GM12878 (cell line): Measurements from ENCODE around the gene FKBP2. TPM values are rescaled to one million over a fixed set of nuclear protein-coding genes. Genes with fewer than 3 reads are reported as not detected.

Source experiments
- ATAC-seq: fragments of 200-7000 bp; cut with Tn5 transposase; 3 replicates; pipeline ENCODE4 v1.9.1; 2020; ENCODE audit warnings: mild to moderate bottlenecking, moderate library complexity
- BruUV-seq: library from RNA; stranded (reverse); fragments of 400-500 nt; replicated peaks from 2 replicates; lab custom pipeline; 2021; lab: Mats Ljungman, UMichigan
- CTCF ChIA-PET: fragments of 300-600 bp; sonication (Branson Sonifier 250); formaldehyde crosslinking; extraction: SDS; loops from one replicate; lab custom pipeline; 2021; ENCODE audit warnings: inconsistent platforms; lab: Yijun Ruan, JAX
- POLR2A ChIA-PET: fragments of 350-600 bp; formaldehyde crosslinking; extraction: SDS; loops from one replicate; lab custom pipeline; 2021; ENCODE audit warnings: inconsistent platforms; lab: Charles Lee
- RAD21 ChIA-PET: fragments of 300-600 bp; sonication (Branson Sonifier 250); formaldehyde crosslinking; loops from one replicate; lab custom pipeline; 2023; ENCODE audit warnings: antibody characterized with exemption; ENCODE audit not compliant: unreplicated experiment; lab: Charles Lee
- SMC1A ChIA-PET: fragments of 300-600 bp; sonication (Branson Sonifier 250); formaldehyde crosslinking; loops from one replicate; lab custom pipeline; 2023; ENCODE audit not compliant: unreplicated experiment, uncharacterized antibody; lab: Charles Lee
- DNase-seq: peaks from one replicate; pipeline ENCODE4 v3.0.0-alpha.2; 2011; ENCODE audit warnings: low read depth, low spot score
- FAIRE-seq: peaks from 3 replicates; lab custom pipeline; 2011; peaks lifted over from hg19 to GRCh38; lab: Jason Lieb, UNC
- H2AFZ ChIP-seq: 2 replicates; pipeline ENCODE4 v1.6.0; 2011; ENCODE audit warnings: low read depth, low read length, control low read depth; ENCODE audit not compliant: control insufficient read depth
- H3K27ac ChIP-seq: 2 replicates; pipeline ENCODE4 v1.5.1; 2011; ENCODE audit warnings: control low read depth; ENCODE audit not compliant: control insufficient read depth, insufficient read depth
- H3K27me3 ChIP-seq, 2 experiments: replicated peaks in 1 of 2; 2 replicates each; pipeline versions ENCODE4 v1.6.0 to v1.6.1; 2011; ENCODE audit warnings: low read length in 1 of 2; ENCODE audit not compliant: control insufficient read depth in 2 of 2, insufficient read depth in 2 of 2
- H3K36me3 ChIP-seq, 2 experiments: 2 replicates each; pipeline ENCODE4 v1.5.1; 2011; ENCODE audit warnings: low read length in 1 of 2; ENCODE audit not compliant: control insufficient read depth in 2 of 2, insufficient read depth in 2 of 2
- H3K4me1 ChIP-seq: 2 replicates; pipeline ENCODE4 v1.6.1; 2011; ENCODE audit warnings: mild to moderate bottlenecking, low read length, moderate library complexity, mixed read lengths; ENCODE audit not compliant: control insufficient read depth, insufficient read depth
- H3K4me2 ChIP-seq: 2 replicates; pipeline ENCODE4 v1.6.0; 2011; ENCODE audit warnings: control low read depth; ENCODE audit not compliant: control insufficient read depth, insufficient read depth
- H3K4me3 ChIP-seq: fragments of 200-600 bp; sonication (generic); 2 replicates; pipeline ENCODE4 v1.5.1; 2016
- H3K79me2 ChIP-seq: 2 replicates; pipeline ENCODE4 v1.6.0; 2011; ENCODE audit warnings: low read length; ENCODE audit not compliant: control insufficient read depth, insufficient read depth
- H3K9ac ChIP-seq: 2 replicates; pipeline ENCODE4 v1.8.0; 2011; ENCODE audit warnings: low read length, control low read depth, mixed read lengths; ENCODE audit not compliant: control insufficient read depth, insufficient read depth
- H3K9me3 ChIP-seq: replicated peaks from 3 replicates; pipeline ENCODE4 v1.5.1; 2011; ENCODE audit warnings: mild to moderate bottlenecking, low read length; ENCODE audit not compliant: control insufficient read depth, insufficient read depth
- H4K20me1 ChIP-seq: 2 replicates; pipeline ENCODE4 v1.6.0; 2011; ENCODE audit not compliant: control insufficient read depth, insufficient read depth
- BMI1 ChIP-seq: fragments of 450-650 bp; IDR thresholded peaks from 2 replicates; pipeline ENCODE4 v1.6.1; 2016; ENCODE audit warnings: mild to moderate bottlenecking, moderate library complexity, borderline replicate concordance
- CBFB ChIP-seq: IDR thresholded peaks from 2 replicates; pipeline ENCODE4 v1.6.1; 2016; ENCODE audit warnings: antibody characterized with exemption, low read depth
- CREM ChIP-seq: IDR thresholded peaks from 2 replicates; pipeline ENCODE4 v1.6.1; 2014; ENCODE audit warnings: antibody characterized with exemption, low read depth
- GATAD2B ChIP-seq: fragments of 450-650 bp; conservative IDR thresholded peaks from 2 replicates; pipeline ENCODE4 v1.6.1; 2017; ENCODE audit warnings: low read depth, mild to moderate bottlenecking, moderate library complexity
- LARP7 ChIP-seq: fragments of 450-650 bp; IDR thresholded peaks from 2 replicates; pipeline ENCODE4 v1.6.1; 2017; ENCODE audit warnings: mild to moderate bottlenecking
- NKRF ChIP-seq: fragments of 450-650 bp; conservative IDR thresholded peaks from 2 replicates; pipeline ENCODE4 v1.6.1; 2017; ENCODE audit warnings: mild to moderate bottlenecking, moderate library complexity
- RB1 ChIP-seq: fragments of 450-650 bp; formaldehyde crosslinking; IDR thresholded peaks from 2 replicates; pipeline ENCODE4 v1.6.1; 2017; ENCODE audit warnings: mild to moderate bottlenecking, borderline replicate concordance
- STAT3 ChIP-seq: IDR thresholded peaks from 2 replicates; pipeline ENCODE4 v1.6.1; 2011; ENCODE audit warnings: low read depth, low read length, improper control_type of control experiment
- TARDBP ChIP-seq: IDR thresholded peaks from 2 replicates; pipeline ENCODE4 v1.6.1; 2016; ENCODE audit warnings: borderline replicate concordance
- ZBTB11 ChIP-seq: fragments of 450-650 bp; formaldehyde crosslinking; IDR thresholded peaks from 2 replicates; pipeline ENCODE4 v1.5.0; 2022; ENCODE audit warnings: mild to moderate bottlenecking, missing genetic modification characterization
- ZNF217 ChIP-seq: fragments of 450-650 bp; IDR thresholded peaks from 2 replicates; pipeline ENCODE4 v1.6.1; 2017; ENCODE audit warnings: antibody characterized with exemption, mild to moderate bottlenecking
- ZNF274 ChIP-seq: IDR thresholded peaks from one replicate; pipeline ENCODE4 v1.8.0; 2011; ENCODE audit not compliant: insufficient read length, insufficient read depth
- ZNF592 ChIP-seq: fragments of 450-650 bp; IDR thresholded peaks from 2 replicates; pipeline ENCODE4 v1.6.1; 2017; ENCODE audit warnings: mild to moderate bottlenecking, moderate library complexity
- WGBS: methylation state at CpG from one replicate; pipeline ENCODE4 v1.1.6; 2016; ENCODE audit warnings: low lambda C conversion rate; ENCODE audit not compliant: insufficient replicate concordance, insufficient coverage; ENCODE audit errors: missing lambda C conversion rate; 5-methylcytosine and 5-hydroxymethylcytosine counted together
- in situ Hi-C: fragments of 300-500 bp; cut with MboI; formaldehyde crosslinking; loops from 9 replicates; pipeline ENCODE4 v1.14.3; 2018; ENCODE audit warnings: mixed read lengths
- intact Hi-C: fragments of 100-400 bp; cut with micrococcal nuclease; formaldehyde crosslinking; loops from one replicate; pipeline ENCODE4 v1.14.2; 2022; ENCODE audit not compliant: unreplicated experiment
- polyA plus RNA-seq, 11 experiments: library from polyadenylated mRNA; depleted of rRNA in 4 of 11; unstranded in 6 of 11; stranded (reverse) in 5 of 11; fragments of >200 nt; fragmentation: Nextera tagmentation in 4 of 11; fragmentation: Illumina TruSeq in 1 of 11; extraction: Ambion mirVana in 4 of 11; extraction: Trizol in 1 of 11; gene quantifications; 1 replicate in 1 of 11; 2 replicates in 10 of 11; pipeline versions ENCODE4 v1.2.1 to v1.2.3, GENCODE V29; 2011 to 2016; ENCODE audit warnings: inconsistent platforms in 2 of 11, missing spikeins in 2 of 11, low read depth in 1 of 11
- total RNA-seq, 4 experiments: library from RNA; depleted of rRNA in 3 of 4; stranded (reverse); fragments of >200 nt in 3 of 4; fragmentation: Illumina TruSeq in 1 of 4; extraction: Trizol in 1 of 4; gene quantifications; 2 replicates each; pipeline versions ENCODE4 v1.2.1 to v1.2.3, GENCODE V29; 2013 to 2021

The FKBP2 gene
- total and polyA plus RNA-seq, 10 of the 15 experiments (the other 5 are each of a cell fraction or from before 2014, with no cell fraction given), result 1.8 to 99.7 (median 39.5) TPM

DNA sequence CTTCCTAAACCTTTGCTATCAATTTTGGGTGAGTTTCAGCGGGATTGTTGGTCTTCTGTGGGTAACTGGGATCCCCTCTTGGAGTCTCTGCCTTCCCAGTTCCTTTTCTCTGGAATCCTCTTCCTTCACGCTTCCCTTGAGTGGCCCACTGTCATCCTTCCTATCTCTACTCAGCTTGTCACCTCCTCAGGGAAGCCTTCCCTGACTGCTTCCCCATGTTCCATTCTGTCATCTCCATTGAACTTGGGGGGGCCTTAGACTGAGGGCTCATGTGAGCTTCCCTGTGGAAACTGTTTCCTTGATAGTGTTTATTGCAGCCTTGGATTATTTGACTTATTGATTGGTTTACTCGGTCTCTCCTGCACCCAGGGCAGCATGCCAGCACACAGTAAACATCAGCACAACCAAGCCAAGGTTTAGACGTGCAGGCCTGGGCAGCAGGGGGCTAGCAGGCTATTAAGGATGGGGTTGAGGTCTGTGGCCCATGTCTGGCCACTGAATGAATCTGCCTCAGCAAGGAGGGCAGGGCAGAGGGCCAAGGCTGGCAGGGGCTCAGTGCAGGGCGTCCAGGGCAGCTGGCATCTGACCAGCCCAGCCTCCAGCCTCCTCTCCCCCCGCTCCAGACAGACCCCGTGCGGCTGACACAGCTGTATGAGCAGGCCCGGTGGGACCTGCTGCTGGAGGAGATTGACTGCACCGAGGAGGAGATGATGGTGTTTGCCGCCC is 22.1 kb upstream of the FKBP2 start:
- no TSS peak for BruUV-seq
- intact Hi-C loops, result no loop called here
- H3K79me2 ChIP-seq, result no peaks in the 10 kb centered on the region
- H3K9ac ChIP-seq, result no peak overlapping the region
- H3K9me3 ChIP-seq, result no peaks in the 10 kb centered on the region
- FAIRE-seq (no peak), ATAC-seq (no peak), DNase-seq (no peak)
- ChIA-PET POLR2A (interaction anchor here (1.7 to 2.6 kb wide), 2 partner anchors 8 to 12 kb away, joined by 6 to 11 read pairs; partner anchors contain the start of genes FERMT3, NUDT22 and TRPT1), RAD21 (no interaction called here), CTCF (interaction anchor here (4.2 kb wide), 1 partner anchor 13 kb away, joined by 14 read pairs; the partner anchor contains the start of gene FERMT3), SMC1A (no interaction called here)
- H3K27ac ChIP-seq, result no peak overlapping the region
- no peak overlapping the region for H3K4me2 ChIP-seq
- peaks cover 24 to 30% of the 10 kb centered on the region in 2 experiments for H3K36me3 ChIP-seq
- 96% methylated on average over 11 of the region's 11 CpGs for WGBS
- no peak overlapping the region for H3K4me3 ChIP-seq
- H4K20me1 ChIP-seq, result no peaks in the 10 kb centered on the region
- H3K27me3 ChIP-seq, result no peaks in the 10 kb centered on the region
- no peaks in the 10 kb centered on the region; the same call in 1 of the 2 replicates for H3K4me1 ChIP-seq
- in situ Hi-C loops, result no loop called here
- no peak overlapping the region for H2AFZ ChIP-seq
- TF ChIP-seq CREM (no peak), TARDBP (no peak), NKRF (no peak), ZNF274 (no peak), BMI1 (no peak), CBFB (no peak), ZNF592 (no peak), LARP7 (no peak), ZNF217 (no peak), GATAD2B (no peak), ZBTB11 (no peak), STAT3 (no peak), RB1 (no peak)
